Loucy (cell line): ENCODE results near the gene TMEM51.

Source experiments
- H2AFZ ChIP-seq: fragments of 200-600 bp; sonication (generic); 2 replicates; pipeline ENCODE4 v1.6.0; 2016; ENCODE audit warnings: antibody characterized with exemption, mild to moderate bottlenecking, low read length, moderate library complexity
- H3F3A ChIP-seq: fragments of 200-600 bp; 2 replicates; pipeline ENCODE4 v1.6.0; 2016; ENCODE audit warnings: antibody characterized with exemption, low read depth, mild to moderate bottlenecking
- H3K27me3 ChIP-seq: fragments of 200-600 bp; sonication (generic); 2 replicates; pipeline ENCODE4 v1.6.1; 2014; ENCODE audit warnings: low read length, mild to moderate bottlenecking; ENCODE audit not compliant: insufficient read depth, poor library complexity, severe bottlenecking
- H3K36me3 ChIP-seq: fragments of 200-600 bp; sonication (generic); 2 replicates; pipeline ENCODE4 v1.6.1; 2016; ENCODE audit warnings: low read length; ENCODE audit not compliant: insufficient read depth
- H3K4me1 ChIP-seq: fragments of 200-600 bp; sonication (generic); 2 replicates; pipeline ENCODE4 v1.5.1; 2014; ENCODE audit warnings: low read length, mild to moderate bottlenecking; ENCODE audit not compliant: insufficient read depth, poor library complexity, severe bottlenecking
- H3K4me2 ChIP-seq: fragments of 200-600 bp; sonication (generic); 2 replicates; pipeline ENCODE4 v1.6.0; 2014; ENCODE audit warnings: antibody characterized with exemption, low read length, low read depth, mild to moderate bottlenecking; ENCODE audit not compliant: poor library complexity, severe bottlenecking
- H3K4me3 ChIP-seq: fragments of 200-600 bp; sonication (generic); 2 replicates; pipeline ENCODE4 v1.5.1; 2014; ENCODE audit warnings: low read length, mild to moderate bottlenecking, mixed read lengths; ENCODE audit not compliant: poor library complexity, severe bottlenecking
- H3K79me2 ChIP-seq: fragments of 200-600 bp; sonication (generic); 2 replicates; pipeline ENCODE4 v1.6.1; 2014; ENCODE audit warnings: low read length; ENCODE audit not compliant: insufficient read depth
- H3K9ac ChIP-seq: fragments of 200-600 bp; sonication (generic); 2 replicates; pipeline ENCODE4 v1.6.0; 2014; ENCODE audit warnings: mild to moderate bottlenecking, low read depth, low read length, moderate library complexity; ENCODE audit not compliant: poor library complexity, severe bottlenecking
- H3K9me2 ChIP-seq: fragments of 200-600 bp; sonication (generic); replicated peaks from 2 replicates; pipeline ENCODE4 v1.6.1; 2016; ENCODE audit warnings: low read depth, low read length, mixed read lengths
- H3K9me3 ChIP-seq: fragments of 200-600 bp; sonication (generic); 2 replicates; pipeline ENCODE4 v1.6.1; 2014; ENCODE audit warnings: mild to moderate bottlenecking, antibody characterized with exemption, low read length, low read depth; ENCODE audit not compliant: insufficient read depth
- H4K20me1 ChIP-seq: fragments of 200-600 bp; sonication (generic); 2 replicates; pipeline ENCODE4 v1.6.0; 2014; ENCODE audit warnings: antibody characterized with exemption, low read length, mild to moderate bottlenecking; ENCODE audit not compliant: insufficient read depth, poor library complexity, severe bottlenecking
- CTCF ChIP-seq: fragments of 200-600 bp; sonication (generic); conservative IDR thresholded peaks from 2 replicates; pipeline ENCODE4 v1.5.1; 2014; ENCODE audit warnings: mild to moderate bottlenecking, antibody characterized with exemption, low read length
- EZH2phosphoT487 ChIP-seq: fragments of 200-600 bp; IDR thresholded peaks from 2 replicates; pipeline ENCODE4 v1.6.1; 2018; ENCODE audit warnings: antibody characterized with exemption, mild to moderate bottlenecking, moderate library complexity, borderline replicate concordance

Gene TMEM51

DNA sequence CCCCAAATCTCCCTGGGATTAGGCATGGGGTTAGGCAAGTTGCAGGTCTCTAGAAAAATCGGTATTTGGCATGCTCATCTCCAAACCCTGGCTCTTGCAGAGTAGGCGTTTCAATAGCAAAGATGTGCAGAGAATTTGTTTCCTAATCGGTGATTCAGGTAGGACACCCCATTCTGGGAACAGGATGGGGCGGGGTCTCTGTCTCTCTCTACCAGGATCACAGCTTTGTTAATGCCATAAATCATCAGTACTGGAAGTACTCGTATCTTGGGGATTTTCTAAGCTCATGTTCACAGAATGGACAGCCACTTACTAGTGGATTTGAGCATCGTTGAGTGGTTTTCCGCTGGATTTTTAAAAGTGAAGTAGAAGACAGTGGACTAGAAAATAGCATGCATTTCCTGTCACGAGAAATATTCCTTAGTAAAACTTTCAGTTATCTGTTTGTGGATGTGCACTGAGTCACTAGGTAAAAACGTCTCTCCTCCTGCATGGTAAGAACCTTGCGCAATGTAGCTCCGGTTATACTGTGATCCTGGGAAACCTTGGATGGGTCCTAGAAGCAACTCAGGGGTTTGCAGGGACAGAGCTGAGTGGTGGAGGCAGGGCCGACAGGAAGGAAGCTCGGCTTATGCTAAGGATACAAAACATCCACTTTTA lies 5.1 kb downstream of the TMEM51 start:
- no peaks in the 10 kb centered on the region for H3K36me3 ChIP-seq
- no peaks in the 10 kb centered on the region for H4K20me1 ChIP-seq
- no peaks in the 10 kb centered on the region for H3K27me3 ChIP-seq
- no peak overlapping the region for H3K4me3 ChIP-seq
- TF ChIP-seq EZH2phosphoT487 (no peak), CTCF (no peak)
- H2AFZ ChIP-seq: no peak overlapping the region
- H3K4me2 ChIP-seq: no peak overlapping the region
- no peaks in the 10 kb centered on the region for H3K9me3 ChIP-seq
- no peaks in the 10 kb centered on the region for H3F3A ChIP-seq
- no peaks in the 10 kb centered on the region for H3K4me1 ChIP-seq
- no peaks in the 10 kb centered on the region for H3K9me2 ChIP-seq
- H3K9ac ChIP-seq: no peak overlapping the region
- no peaks in the 10 kb centered on the region for H3K79me2 ChIP-seq

DNA sequence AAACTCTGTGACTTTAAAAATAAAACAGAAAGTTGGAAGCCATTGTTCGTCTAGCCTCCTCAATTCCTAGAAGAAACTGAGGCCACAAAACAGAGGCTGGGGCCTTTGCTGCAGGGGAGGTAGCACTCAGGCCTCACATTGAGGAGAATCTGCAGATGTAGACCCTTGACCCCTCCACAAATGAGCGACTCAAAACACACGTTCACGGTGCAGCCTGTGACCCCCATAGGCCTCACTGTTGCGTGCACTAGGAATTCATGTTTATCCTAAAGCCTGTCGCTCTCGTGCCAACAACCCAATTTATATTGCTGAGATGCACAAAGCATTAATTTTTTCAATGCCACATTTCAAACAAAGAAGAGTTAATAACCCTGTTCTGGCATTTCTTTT lies 5.6 kb downstream of the TMEM51 start:
- Histone ChIP-seq H2AFZ (no peak overlapping the region), H3F3A (no peaks in the 10 kb centered on the region), H4K20me1 (no peaks in the 10 kb centered on the region), H3K9ac (no peak overlapping the region), H3K4me3 (no peak overlapping the region), H3K36me3 (no peaks in the 10 kb centered on the region), H3K4me1 (no peaks in the 10 kb centered on the region), H3K4me2 (no peak overlapping the region), H3K79me2 (no peaks in the 10 kb centered on the region), H3K9me3 (no peaks in the 10 kb centered on the region), H3K9me2 (no peaks in the 10 kb centered on the region), H3K27me3 (no peaks in the 10 kb centered on the region)
- TF ChIP-seq EZH2phosphoT487: no peak
- TF ChIP-seq CTCF: no peak

- H3K79me2 ChIP-seq: no peaks in the 10 kb centered on the region
- TF ChIP-seq CTCF (no peak), EZH2phosphoT487 (no peak)
- H3K36me3 ChIP-seq: no peaks in the 10 kb centered on the region
- H3F3A ChIP-seq: no peaks in the 10 kb centered on the region
- H3K9ac ChIP-seq: no peak overlapping the region
- H3K4me2 ChIP-seq: no peak overlapping the region
- no peaks in the 10 kb centered on the region for H3K9me3 ChIP-seq
- H3K27me3 ChIP-seq: no peaks in the 10 kb centered on the region
- no peaks in the 10 kb centered on the region for H4K20me1 ChIP-seq
- no peaks in the 10 kb centered on the region for H3K4me1 ChIP-seq
- H3K9me2 ChIP-seq: no peaks in the 10 kb centered on the region
- H2AFZ ChIP-seq: no peak overlapping the region
- no peak overlapping the region for H3K4me3 ChIP-seq
These were observed 7.1 kb downstream of the TMEM51 start for GRCh38 chr1:15160626-15161025.
